RKO (cell line): ENCODE measurements around the gene NFS1.
"Not testable (repeated sequence)": the region's sequence is repeated elsewhere in the genome, so short reads cannot be mapped to it uniquely, and the experiment has no call there.

Experiments
- DNase-seq: peaks from one replicate; pipeline ENCODE4 v3.0.0-alpha.2; 2016; ENCODE audit warnings: low spot score

NFS1 gene

DNA sequence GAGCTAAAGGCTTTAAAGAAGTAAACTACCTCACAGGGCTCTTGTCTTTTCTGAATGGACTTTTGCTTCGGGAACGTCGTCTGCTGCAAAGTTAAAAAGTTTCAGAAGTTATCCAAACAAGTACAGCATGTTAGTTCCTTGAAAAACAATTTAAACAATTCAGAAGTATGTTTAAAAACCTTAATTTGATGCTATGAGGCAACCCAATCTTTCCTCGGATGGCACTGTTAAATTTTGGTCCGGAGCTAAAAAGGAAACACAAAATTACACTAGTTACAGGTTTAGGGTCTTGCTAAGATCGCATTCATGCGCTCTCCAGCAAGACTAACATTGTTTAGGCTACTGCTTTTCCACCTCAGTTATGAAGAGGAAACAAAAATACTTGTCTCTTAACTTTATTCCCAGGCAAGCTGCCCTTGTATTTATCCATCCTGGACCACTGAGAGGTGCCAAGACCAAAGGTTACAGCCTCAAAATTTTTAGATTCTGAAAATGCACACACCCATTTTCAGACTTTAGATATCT lies 30.2 kb upstream of the NFS1 start:
- DNase-seq: no peak

DNA sequence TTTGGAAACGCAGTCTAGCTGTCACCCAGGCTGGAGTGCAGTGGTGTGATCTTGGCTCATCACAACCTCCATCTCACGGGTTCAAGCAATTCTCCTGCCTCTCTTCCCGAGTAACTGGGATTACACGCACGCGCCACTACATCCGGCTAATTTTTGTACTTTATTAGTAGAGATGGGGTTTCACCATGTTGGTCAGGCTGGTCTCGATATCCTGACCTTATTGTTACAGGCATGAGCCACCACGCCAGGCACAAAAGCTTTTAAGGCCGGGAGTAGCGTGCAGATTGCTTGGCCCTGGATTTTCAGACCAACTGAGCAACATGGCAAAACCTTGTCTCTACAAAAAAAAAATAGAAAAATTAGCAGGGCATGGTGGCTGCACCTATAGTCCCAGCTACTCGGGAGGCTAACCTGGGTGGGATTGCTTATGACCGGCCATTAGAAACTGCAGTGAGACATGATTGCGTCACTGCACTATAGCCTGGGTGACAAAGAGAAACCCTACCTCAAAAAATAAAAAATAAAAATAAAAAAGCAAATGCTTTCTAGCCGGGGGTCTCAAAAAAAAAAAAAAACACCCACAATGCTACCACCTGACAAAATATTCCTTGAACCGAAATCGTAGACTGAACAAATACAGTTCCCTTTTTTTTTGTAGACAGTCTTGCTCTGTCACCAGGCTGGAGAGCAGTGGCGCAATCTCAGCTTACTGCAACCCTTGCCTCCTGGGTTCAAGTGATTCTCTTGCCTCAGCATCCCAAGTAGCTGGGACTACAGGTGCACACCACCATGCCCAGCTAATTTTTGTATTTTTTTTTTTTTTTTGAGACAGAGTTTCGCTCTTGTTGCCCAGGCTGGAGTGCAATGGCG lies 27.9 kb upstream of the NFS1 start:
- no peak for DNase-seq

DNA sequence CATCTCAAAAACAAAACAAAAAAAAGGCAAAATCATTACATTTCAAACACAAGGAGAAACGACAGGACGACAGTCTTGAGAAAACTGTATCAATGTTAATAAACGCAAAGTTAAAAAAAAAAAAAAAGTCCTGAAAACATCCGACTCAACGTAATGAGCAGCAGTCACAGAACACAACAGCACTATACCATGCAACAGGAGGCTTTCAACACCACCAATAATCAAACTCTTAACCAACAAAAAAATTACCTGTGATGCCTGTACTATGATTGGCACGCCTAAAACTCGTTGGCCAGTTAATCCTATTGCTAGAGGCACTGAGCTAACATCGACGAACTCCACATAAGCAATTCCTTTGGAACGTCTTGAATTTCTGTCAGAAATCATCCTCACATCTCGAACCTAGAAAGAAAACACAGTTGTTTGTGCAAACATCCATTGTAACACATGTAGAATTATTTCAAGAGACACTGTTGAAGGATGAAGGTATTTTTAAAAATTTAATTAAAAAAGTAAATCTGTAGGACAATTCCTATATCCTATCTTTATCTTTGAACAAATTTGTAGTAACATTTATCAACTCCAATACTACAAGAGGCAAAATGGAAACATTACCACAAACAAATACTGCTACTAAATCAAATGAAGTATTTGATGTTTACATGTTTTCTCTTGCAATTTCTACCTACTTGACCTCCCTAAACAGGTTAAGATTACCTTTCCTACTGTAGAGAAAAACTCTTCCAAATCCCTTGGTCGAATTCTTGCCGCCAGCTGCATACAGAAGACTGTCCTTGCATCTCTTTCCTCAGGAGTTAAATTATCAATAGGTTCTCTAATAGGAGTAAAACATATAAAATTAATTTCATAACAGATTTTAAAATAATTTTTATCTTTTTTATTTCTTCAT lies 25.4 kb upstream of the NFS1 start:
- DNase-seq: no peak

DNA sequence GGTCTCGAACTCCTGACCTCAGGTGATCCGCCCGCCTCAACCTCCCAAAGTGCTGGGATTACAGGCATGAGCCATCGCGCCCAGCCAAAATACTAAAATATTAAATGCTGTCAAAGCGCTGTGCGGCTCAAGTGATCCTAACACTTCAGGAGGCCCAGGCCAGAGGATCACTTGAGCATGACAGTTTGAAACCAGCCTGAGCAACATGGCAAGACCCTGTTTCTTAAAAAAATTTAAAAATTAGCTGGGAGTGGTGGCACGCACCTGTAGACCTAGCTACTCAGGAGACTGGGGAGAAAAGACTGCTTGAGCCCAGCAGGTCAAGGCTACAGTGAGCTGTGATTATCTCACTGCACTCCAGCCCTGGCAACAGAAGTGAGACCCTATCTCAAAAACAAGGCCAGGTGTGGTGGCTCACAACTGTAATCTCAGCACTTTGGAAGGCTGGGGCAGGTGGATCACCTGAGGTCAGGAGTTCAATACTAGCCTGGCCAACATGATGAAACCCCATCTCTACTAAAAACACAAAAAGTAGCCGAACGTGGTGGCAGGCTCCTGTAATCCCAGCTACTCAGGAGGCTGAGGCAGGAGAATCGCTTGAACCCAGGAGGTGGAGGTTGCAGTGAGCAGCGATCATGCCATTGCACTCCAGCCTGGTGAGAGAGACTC lies 24.6 kb upstream of the NFS1 start:
- DNase-seq: not testable (repeated sequence)

DNA sequence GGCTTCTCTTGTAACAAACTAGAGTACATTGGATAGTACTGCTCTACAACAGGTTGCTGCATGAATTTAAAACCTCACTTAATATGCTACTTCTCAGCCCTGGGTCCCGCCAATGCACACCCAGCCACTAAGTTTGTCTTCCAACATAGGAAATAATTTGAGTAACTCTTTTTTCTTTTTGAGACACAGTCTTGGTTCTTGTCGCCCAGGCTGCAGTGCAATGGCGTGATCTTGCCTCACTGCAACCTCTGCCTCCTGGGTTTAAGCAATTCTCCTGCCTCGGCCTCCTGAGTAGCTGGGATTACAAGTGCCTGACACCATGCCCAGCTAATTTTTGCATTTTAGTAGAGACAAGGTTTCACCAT lies 24.1 kb upstream of the NFS1 start:
- DNase-seq: not testable (repeated sequence)

DNA sequence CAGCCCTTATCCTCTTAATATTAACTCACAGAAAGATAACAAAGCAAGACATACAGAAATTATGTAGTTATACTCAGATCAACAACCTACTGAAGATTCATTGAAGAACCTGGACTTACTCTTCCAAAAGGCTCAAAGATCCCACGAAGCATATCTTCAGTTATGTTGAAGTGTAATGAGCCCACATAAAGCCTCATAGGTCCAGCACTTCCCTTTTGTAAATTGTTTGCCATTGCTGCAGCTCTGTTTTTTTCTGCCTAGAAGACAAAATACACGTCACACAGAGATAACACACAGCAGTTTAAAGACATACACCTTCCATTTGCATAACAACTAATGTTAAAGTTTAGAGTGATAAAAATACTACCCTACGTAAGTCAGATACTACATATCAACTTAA lies 22.5 kb upstream of the NFS1 start:
- DNase-seq: no peak

DNA sequence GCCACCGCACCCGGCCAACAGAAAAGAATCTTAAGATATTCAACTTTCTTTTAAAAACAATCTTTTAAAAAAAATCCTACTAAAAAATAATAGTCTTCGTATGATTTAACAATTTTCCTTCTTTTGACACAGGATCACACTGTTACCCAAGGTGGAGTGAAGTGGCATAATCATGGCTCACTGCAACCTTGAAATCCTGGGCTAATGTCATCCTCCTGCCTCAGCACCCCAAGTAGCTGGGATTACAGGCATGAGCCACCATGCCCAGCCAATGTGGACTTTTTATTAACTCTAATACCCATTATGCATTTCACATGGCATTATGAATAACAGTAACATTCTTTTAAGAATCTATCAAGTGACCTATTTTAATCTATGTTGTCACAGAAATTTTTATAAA lies 22.1 kb upstream of the NFS1 start:
- DNase-seq: no peak

DNA sequence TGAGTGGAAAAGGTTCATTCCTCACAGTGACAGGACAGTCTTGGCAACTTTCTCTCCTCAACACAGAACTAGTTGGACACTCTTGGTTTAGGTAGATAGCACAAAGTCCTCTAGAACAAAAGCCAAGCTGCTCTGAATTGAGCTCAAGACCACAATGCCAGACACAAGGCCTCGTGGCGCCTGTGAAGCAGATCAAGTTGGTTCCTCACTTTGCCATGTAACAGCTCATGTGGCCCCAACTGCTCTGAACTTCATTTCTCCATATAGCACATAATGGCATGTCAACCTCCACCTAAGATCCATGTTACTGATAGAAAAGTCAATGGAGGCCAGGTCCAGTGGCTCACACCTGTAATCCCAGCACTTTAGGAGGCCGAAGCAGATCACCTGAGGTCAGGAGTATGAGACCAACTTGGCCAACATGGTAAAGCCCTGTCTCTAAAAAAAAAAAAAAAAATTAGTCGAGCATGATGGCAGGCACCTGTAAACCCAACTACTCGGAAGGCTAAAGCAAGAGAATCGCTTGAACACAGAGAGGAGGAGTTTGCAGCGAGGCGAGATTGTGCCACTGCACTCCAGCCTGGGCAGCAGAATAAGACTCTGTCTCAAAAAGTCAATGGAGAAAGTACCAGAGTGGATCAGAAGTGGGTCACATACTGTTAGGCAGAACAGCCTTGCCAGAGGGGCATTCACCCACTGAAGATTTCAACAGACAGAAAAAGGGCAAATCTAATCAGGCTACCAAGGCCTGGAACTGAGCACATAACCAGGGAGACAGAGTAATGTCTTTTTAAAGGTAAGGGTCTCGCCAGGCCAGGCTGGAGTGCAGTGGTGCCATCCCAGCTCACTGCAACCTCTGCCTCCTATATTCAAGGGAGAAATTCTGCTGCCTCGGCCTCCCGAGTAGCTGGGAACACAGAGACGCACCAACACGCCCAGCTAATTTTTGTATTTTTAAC lies 21.3 kb upstream of the NFS1 start:
- no peak for DNase-seq

DNA sequence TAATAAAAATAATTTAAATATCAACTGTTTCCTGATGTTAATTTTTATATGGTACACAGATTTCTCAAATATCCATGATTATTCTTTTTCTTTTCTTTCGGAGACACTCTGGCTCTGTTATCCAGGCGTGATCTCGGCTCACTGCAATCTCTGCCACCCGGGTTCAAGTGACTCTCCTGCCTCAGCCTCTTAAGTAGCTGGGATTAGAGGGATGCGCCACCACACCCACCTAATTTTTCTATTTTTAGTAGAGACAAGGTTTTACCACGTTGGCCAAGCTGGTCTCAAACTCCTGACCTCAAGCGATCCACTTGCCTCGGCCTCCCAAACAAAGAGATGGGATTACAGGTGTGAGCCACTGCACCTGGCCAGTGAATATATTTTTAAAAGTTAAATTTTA lies 20.6 kb upstream of the NFS1 start:
- DNase-seq: no peak

DNA sequence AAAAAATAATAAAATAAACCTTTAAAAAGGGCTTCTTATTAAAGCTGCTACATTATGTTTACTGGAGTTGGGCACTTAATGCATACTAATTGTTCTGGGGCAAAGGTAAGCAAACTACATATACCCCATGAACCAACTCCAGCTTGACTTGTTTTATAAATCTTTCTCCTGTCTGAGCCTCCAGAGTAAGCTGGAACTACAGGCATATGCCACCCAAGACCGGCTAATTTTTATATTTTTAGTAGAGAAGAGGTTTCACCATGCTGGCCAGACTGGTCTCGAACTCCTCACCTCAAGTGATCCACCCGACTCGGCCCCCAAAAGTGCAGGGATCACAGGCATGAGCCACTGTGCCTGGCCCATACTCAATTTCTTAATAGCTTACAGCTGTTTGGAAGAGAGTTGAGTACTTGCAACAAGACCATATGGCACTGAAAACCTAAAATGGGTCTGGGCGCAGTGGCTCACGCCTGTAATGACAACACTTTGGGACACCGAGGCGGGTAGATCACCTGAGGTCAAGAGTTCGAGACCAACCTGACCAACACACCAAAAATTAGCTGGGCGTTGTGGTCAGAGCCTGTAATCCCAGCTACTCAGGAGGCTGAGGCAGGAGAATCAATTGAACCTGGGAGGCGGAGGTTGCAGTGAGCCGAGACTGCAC lies 20.0 kb upstream of the NFS1 start:
- no peak for DNase-seq

DNA sequence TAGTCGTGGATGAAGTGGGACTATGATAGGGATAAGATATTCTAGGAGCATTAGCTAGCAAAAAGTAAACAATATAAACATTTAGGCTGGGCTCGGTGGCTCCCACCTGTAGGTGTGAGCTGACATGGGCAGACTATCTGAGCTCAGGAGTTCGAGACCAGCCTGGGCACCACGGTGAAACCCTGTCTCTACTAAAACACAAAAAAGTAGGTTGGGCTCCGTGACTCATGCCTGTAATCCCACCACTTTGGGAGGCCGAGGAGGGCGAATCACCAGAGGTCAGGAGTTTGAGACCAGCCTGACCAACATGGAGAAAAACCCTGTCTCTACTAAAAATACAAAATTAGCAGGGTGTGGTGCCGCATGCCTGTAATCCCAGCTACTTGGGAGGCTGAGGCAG lies 19.2 kb upstream of the NFS1 start:
- not testable (repeated sequence) for DNase-seq

DNA sequence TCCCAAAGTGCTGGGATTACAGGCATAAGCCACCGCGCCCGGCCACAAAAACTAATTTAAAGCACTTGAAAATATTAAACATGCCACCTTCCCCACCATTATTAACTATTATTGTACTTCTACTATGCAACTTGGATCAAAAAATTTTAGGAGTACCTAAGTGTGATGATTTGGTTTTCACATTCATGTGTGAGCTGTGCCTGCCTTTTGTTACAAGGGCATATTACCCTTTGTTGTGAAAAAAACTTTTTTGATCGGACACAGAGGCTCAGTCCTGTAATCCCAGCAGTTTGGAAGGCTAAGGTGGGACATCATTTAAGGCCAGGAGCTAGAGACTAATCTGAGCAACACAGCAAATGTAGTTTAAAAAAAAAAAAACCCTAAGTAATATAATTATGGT lies 17.2 kb upstream of the NFS1 start:
- no peak for DNase-seq

DNA sequence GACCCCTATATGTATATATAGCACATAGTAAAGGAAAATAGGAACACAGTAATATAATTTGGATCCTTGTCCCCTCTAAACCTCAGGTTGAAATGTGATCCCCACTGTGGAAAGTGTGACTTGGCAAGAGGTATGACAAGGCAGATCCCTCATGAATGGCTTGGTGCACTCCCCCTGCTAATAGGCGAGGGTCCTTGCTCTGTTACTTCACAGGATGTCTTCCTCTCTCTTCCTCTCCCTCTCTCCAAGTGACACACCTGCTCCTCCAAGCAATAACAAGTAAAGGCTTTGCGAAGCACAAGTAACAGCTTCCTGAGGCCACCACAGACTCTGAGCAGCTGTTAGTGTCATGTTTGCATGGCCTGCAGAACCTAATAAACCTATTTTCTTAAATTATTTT lies 16.5 kb upstream of the NFS1 start:
- no peak for DNase-seq

DNA sequence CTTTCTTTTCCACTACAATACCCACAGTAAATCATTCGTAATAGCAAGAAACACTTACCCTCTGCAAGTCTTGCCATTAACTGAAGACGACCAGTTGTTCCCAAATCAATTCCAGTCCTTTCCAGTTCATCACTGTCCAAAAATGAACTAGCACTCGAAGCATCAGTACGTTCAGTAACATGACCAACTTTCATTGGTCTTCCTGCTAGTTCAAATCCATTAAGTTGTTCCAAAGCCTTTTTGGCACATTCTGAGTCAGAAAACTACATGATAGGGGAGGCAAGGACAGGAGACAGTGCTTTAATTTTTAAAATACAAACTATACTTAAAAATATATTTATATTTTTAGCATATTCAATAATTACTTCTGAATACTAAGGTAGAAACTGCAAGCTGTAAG lies 15.0 kb upstream of the NFS1 start:
- DNase-seq: no peak

DNA sequence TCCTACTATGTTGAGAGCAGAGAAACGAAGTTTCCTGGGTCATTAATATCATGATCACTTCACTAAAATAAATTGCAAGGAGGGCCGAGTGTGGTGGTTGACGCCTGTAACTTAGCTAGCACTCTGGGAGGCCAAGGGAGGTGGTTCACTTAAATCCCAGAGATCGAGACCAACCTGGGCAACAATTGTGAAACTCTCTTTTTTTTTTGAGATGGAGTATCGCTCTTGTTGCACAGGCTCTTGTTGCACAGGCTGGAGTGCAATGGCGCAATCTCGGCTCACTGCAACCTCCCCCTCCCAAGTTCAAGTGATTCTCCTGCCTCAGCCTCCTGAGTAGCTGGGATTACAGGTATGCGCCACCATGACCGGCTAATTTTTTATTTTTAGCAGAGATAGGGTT lies 14.0 kb upstream of the NFS1 start:
- DNase-seq: not testable (repeated sequence)

DNA sequence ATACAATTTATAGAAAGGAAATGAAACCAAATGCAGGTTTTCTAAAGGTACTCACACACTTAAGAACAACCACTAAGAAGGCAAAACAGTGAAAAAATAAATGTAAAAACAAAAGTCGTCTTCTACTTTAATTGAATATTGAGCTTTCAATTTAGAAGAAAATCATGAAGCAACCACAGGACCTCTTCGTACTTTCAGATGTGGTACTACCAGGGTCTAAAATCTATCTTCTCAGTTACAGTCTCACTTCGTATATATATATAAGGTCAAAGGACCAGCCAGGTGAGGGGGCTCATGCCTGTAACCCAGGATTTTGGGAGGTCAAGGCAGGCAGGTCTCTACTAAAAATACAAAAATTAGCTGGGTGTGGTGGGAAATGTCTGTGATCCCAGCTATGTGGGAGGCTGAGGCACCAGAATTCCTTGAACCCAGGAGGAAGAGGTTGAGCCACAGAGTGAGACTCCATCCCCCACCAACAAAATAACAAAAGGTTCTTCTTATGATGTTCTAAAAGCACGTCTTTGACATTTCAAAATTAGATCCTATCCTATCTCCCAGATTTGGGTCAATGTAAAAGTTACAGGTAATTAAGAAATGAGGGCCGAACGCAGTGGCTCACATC lies 12.5 kb upstream of the NFS1 start:
- DNase-seq: no peak

DNA sequence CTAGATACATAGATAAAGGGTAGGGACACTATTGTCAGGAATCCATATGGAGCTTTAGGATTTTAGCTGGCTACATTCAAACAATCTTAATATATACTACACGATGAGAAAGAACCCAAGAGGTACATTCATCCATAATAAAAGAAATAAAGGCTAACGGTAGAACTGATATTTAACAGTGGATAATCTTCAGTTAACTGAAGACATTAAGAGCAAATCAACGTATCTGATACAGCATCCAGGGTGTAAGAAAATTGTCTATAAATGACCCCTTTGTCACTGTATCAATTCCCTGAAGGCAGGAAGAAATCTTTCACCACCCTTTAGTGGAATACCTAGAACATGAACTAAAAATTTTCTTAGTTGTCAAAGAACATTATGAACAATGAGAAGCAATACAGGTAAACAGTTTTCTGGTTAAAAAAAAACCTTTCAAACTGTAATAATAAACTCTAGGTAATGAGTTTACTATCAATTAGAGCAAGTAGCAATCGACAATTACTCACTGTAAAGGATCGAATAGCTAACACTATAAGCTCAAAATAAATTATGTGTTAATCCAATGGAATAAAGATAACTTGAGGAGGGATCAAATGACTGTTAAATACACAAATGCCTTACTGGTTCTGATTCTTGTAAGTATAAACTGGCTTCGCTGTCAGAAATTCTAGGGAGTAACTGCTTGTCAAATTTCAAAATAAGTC lies 11.9 kb upstream of the NFS1 start:
- DNase-seq: no peak

DNA sequence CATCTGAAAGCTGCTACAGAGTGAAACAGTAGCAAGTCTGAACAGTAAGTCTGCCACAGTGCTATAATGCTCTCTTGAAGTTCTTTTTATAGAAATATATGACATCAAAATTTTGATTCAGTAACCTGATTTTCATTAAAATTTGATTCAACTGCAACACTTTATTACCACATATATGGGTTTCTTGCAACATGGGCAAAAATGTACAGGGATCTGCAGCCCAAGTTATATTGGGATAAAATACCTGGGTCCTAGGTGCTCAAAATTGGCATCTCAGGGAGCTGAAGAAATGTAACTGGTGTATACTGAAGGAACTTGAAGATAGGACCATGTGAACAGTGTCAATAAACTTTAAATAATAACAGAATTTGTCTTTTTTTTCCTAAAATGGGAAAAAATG lies 10.9 kb upstream of the NFS1 start:
- DNase-seq: no peak

DNA sequence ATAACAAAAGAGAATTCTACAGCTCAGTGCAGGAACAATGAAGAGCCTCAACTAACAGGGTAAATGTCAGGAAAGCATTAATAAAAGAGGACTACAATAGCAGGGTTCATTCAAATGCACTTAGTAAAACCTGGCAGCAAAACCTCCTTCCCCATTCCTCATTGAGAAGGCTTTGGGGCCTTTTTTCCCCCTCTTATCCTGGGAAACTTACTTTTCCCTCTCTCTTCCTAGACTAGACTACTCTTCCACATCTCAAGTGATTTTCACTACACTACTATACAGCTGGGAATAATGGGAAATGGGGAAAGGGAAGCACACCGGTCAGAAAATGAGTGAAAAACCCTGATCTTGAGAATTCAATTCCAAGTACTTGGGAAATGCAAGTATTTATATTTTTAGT lies 10.1 kb upstream of the NFS1 start:
- DNase-seq: no peak

DNA sequence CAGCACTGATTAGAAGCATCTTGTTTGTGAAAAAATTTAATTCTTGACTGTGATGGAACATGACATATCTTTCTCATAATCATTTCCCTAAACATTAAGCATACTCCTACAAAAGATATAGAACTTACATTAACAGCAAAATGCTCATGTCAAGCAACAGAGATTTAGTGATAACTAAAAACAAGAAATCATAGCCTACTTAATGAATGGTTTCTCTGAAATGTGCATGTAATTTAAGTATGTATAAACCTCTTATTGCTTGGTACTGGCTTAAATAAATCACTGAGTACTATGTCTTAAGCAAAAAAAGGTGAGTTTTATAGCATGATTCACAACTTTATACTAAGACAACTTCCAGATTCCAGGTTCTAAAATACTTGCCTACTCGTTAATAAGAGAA lies 9.3 kb upstream of the NFS1 start:
- DNase-seq: no peak
